ENCODE measurements around the gene CLINT1. TPM values are rescaled to one million over a fixed set of nuclear protein-coding genes. Genes with fewer than 3 reads are reported as not detected.
"Not testable (repeated sequence)": the region's sequence is repeated elsewhere in the genome, so short reads cannot be mapped to it uniquely, and the experiment has no call there.

CLINT1 gene
- total RNA-seq, 1 experiment from 2014 or later: 79.6 TPM

GRCh38 chr5:157855404-157855994, 3.4 kb downstream of the CLINT1 start:
- no peaks in the 10 kb centered on the region; the same call in 1 of the 2 replicates for H3K27me3 Mint-ChIP-seq (ENCODE audit: low read depth)
- ATAC-seq: peak; percentile 58

GRCh38 chr5:157853365-157853764, 5.6 kb downstream of the CLINT1 start:
- POLR2A ChIA-PET; H3K4me3 Mint-ChIP-seq; H3K27me3 Mint-ChIP-seq (ENCODE audit: low read depth); H3K36me3 Mint-ChIP-seq; ATAC-seq; H3K9me3 Mint-ChIP-seq; DNase-seq (ENCODE audit: low spot score); H3K27ac Mint-ChIP-seq: not testable (repeated sequence)
- H3K4me1 Mint-ChIP-seq: peaks cover 23% of the 10 kb centered on the region
- CTCF ChIA-PET: interaction anchor here (0.6 to 4.1 kb wide), 3 partner anchors 142 to 895 kb away, joined by 4 to 12 read pairs (median 4); no protein-coding TSS in a partner anchor

More at GRCh38 chr5:157855404-157855994, 3.4 kb downstream of the CLINT1 start:
- ChIA-PET POLR2A (interaction anchor here (1.3 to 1.9 kb wide), 2 partner anchors 9 to 26 kb away, joined by 3 to 6 read pairs; no protein-coding TSS in a partner anchor), CTCF (interaction anchor here (0.6 to 2.6 kb wide), 23 partner anchors 9 to 1252 kb away, joined by 3 to 25 read pairs (median 4); partner anchors contain the start of gene LSM11)
- Mint-ChIP-seq H3K36me3 (no peaks in the 10 kb centered on the region), H3K9me3 (no peaks in the 10 kb centered on the region), H3K4me1 (peaks cover 34% of the 10 kb centered on the region), H3K4me3 (no peak overlapping the region), H3K27ac (peak overlapping the region; percentile 55)
- TF ChIP-seq ZMAT4 (CRISPR knock-in tag; IDR thresholded peaks at IDR 0.05) (no peak), KAT7 (CRISPR knock-in tag; IDR thresholded peaks at IDR 0.05; ENCODE audit: borderline replicate concordance) (no peak), ATF2 (CRISPR knock-in tag; IDR thresholded peaks at IDR 0.05; ENCODE audit: borderline replicate concordance, low read depth) (no peak), CTCF (IDR thresholded peaks at IDR 0.05) (peak; percentile 49), JAZF1 (CRISPR knock-in tag; IDR thresholded peaks at IDR 0.05) (no peak), ZNF138 (CRISPR knock-in tag; conservative IDR thresholded peaks at IDR 0.05) (no peak), FOXP4 (CRISPR knock-in tag; IDR thresholded peaks at IDR 0.05) (no peak)
- peak; percentile 62 for DNase-seq (ENCODE audit: low spot score)

GRCh38 chr5:157845914-157846598, 12.9 kb downstream of the CLINT1 start:
- peaks cover 13% of the 10 kb centered on the region for H3K4me1 Mint-ChIP-seq
- H3K9me3 Mint-ChIP-seq: peaks cover 12% of the 10 kb centered on the region
- peaks cover 26% of the 10 kb centered on the region for H3K36me3 Mint-ChIP-seq
- ChIA-PET CTCF (interaction anchor here (0.6 to 1.6 kb wide), 4 partner anchors 9 to 118 kb away, joined by 3 to 5 read pairs (median 4); no protein-coding TSS in a partner anchor), POLR2A (interaction anchor here (0.7 to 0.9 kb wide), 2 partner anchors 9 to 13 kb away, joined by 3 to 4 read pairs; partner anchors contain the start of gene CLINT1)
- no peaks in the 10 kb centered on the region for H3K27me3 Mint-ChIP-seq (ENCODE audit: low read depth)
- no peak for ATAC-seq
- DNase-seq (ENCODE audit: low spot score): no peak
- no peak overlapping the region; the same call in 1 of the 2 replicates for H3K27ac Mint-ChIP-seq
- H3K4me3 Mint-ChIP-seq: no peak overlapping the region
- TF ChIP-seq ZNF219 (CRISPR knock-in tag; IDR thresholded peaks at IDR 0.05; ENCODE audit: borderline replicate concordance) (no peak), HMGXB4 (CRISPR knock-in tag; IDR thresholded peaks at IDR 0.05) (no peak), ERG (CRISPR knock-in tag; IDR thresholded peaks at IDR 0.05) (no peak), JAZF1 (CRISPR knock-in tag; IDR thresholded peaks at IDR 0.05) (no peak), AFF4 (CRISPR knock-in tag; IDR thresholded peaks at IDR 0.05; ENCODE audit: borderline replicate concordance) (no peak)

Data from WTC11 (cell line).